Mesenteric fat pad (tissue), 1 donor: ENCODE results near the gene TEX14. TPM values are rescaled to one million over a fixed set of nuclear protein-coding genes. Genes with fewer than 3 reads are reported as not detected.
A peak's percentile ranks its signal among the peaks of the same experiment; 100 is the strongest.

Source experiments
- DNase-seq: peaks from one replicate; pipeline ENCODE4 v3.0.0-alpha.2; 2020; ENCODE audit warnings: low spot score
- long read RNA-seq: library from polyadenylated mRNA; unstranded; transcript quantifications from one replicate; pipeline ENCODE4 v2.0.0, GENCODE V29; 2020
- total RNA-seq: library from RNA; stranded (reverse); fragmentation: NEBNext Ultra II Directional; extraction: Animal tissue kit (Norgen Biotek cat#: 25700); gene quantifications from one replicate; pipeline ENCODE4 v1.2.1, GENCODE V29; 2021
- donor health status: DM: yes; HTN: yes; CAD: no.

TEX14 gene, protein sequence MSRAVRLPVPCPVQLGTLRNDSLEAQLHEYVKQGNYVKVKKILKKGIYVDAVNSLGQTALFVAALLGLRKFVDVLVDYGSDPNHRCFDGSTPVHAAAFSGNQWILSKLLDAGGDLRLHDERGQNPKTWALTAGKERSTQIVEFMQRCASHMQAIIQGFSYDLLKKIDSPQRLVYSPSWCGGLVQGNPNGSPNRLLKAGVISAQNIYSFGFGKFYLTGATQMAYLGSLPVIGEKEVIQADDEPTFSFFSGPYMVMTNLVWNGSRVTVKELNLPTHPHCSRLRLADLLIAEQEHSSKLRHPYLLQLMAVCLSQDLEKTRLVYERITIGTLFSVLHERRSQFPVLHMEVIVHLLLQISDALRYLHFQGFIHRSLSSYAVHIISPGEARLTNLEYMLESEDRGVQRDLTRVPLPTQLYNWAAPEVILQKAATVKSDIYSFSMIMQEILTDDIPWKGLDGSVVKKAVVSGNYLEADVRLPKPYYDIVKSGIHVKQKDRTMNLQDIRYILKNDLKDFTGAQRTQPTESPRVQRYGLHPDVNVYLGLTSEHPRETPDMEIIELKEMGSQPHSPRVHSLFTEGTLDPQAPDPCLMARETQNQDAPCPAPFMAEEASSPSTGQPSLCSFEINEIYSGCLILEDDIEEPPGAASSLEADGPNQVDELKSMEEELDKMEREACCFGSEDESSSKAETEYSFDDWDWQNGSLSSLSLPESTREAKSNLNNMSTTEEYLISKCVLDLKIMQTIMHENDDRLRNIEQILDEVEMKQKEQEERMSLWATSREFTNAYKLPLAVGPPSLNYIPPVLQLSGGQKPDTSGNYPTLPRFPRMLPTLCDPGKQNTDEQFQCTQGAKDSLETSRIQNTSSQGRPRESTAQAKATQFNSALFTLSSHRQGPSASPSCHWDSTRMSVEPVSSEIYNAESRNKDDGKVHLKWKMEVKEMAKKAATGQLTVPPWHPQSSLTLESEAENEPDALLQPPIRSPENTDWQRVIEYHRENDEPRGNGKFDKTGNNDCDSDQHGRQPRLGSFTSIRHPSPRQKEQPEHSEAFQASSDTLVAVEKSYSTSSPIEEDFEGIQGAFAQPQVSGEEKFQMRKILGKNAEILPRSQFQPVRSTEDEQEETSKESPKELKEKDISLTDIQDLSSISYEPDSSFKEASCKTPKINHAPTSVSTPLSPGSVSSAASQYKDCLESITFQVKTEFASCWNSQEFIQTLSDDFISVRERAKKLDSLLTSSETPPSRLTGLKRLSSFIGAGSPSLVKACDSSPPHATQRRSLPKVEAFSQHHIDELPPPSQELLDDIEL (N-terminal part only)
- total RNA-seq = 0.10 TPM
- long read RNA-seq = 0 reads

DNA sequence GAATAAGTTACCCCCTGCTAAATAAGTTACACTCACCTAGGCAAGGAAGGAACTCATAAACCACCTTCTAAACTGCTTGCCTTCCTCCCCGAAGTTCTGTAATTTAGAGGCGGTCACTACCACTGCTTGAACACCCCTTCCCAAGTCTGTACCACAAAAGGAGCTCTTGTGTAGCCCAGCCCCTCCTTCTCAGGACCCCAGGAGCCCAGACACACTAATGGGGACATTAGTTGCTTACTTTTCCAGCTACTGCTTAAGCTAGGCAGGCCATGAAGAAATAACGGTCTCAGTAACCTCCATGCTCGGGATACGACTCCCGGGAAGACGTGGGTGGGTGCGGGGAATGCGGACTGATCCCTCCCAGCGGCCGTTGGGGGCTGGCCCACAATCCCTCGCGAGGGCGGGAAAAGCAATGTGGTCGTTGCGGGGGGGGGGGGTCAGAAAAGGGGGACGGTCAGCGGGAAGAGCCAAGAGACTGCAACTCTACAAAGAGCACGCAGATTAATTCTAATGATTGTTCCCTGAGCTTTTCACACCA, at the start of gene TEX14:
TSS of gene TEX14 (minus strand) at position 345 of the 538 bp plus-strand sequence. CDS start 40,044 bp downstream, outside the sequence.
- peak; percentile 33 for DNase-seq

DNA sequence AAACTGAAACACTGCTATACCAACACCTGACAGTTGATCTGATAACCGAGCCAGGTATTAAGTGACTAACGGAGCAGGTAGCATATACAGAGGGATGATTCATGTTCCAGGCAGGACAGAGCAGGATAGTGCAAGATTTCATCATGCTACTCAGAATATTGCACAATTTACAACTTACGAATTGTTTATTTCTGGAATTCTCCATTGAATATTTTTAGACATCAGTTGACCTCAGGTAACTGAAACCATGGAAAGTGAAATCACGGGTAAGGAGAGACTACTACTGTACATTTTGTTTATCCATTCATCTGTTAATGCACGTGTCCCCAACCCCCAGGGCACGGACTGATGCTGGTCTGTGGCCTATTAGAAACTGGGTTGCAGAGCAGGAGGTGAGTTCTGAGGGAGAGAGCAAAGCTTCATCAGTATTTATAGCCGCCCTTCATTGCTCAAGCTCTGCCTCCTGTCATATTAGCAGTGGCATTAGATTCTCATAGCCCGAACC, 49.3 kb upstream of the TEX14 start:
- DNase-seq = no peak

DNA sequence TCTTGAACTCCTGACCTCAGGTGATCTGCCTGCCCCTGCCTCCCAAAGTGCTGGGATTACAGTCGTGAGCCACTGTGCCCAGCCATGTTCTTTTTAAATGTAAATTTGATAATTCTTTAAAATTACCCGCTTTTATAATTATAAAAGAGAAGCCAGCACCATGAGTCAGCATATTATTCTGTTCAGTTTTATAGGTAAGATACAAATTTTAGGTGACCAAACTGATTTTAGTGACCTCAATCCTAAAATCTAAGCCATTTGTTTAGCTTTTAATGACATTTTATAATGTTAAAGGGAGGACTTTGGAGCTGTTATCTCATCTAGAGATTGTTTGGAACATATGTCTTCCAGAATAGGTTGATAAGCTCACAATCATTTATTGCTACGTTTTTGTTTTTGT, 43.0 kb upstream of the TEX14 start:
- no peak for DNase-seq

DNA sequence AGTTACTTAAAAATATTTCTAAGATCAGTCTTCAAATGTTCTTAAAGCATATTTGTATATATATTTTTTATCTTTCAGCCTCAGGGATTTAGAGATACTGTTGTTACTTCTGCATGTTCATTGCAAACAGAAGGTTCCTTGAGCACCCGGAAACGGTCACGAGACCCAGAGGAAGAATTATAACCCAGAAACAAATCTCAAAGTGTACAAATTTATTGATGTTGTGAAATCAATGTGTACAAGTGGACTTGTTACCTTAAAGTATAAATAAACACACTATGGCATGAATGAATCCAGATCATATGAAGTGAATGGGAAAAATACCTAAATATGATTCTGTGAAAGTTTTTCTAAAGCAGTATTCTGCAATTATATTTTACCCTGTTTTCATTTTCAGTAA, 42.2 kb upstream of the TEX14 start:
- no peak for DNase-seq

DNA sequence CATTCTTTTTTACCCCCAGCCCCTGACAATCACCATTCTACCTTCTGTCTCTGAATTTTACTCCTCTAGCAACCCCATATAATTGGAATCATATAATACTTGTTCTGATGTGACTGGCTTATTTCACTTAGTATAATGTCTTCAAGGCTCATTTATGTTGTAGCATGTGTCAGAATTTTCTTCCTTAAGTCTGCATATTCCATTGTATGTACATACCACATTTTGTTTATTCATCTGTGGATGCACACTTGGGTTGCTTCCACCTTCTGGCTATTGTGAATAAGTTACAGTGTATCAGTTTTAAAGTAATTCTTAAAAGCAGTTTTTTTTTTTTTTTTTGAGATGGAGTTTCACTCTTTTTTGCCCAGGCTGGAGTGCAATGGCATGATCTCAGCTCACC, 39.1 kb upstream of the TEX14 start:
- DNase-seq = no peak

DNA sequence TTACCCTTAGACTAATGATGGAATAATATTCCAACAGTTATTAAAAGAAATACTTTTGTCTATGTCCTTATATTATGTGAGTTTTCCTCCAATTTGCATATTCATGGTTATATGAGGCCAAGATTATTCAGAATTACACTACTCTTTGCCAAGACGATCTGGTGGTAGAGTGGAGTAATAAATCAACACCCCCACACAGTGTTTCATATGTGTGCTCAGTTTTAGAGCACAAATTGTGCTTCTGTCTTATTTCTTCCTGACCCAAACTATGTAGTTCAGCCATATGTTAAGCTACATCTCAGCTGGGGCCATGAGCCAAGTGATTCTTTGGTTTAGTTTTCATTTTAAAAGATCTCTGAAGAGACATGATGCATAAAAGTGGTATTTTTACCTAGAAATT, 37.0 kb upstream of the TEX14 start:
- DNase-seq = no peak

DNA sequence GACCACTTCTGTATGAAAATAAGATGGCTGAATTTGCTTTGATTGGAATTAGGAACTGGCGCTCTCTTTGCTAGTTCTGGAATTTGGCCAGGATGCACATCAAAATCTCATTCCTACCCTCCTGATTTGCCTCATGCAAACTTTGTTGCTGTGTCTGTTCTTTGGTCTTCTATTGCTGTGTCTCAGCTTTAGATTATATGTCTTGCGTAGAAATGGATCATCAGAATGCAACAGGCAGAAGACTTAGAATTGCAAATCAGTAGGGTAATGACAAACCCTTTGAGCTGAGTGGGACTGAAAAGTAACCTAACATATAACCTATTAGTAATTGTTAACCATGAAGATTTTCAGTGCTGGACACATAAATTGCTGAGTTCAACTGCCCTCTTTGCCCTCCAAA, 30.9 kb upstream of the TEX14 start:
- DNase-seq = no peak

DNA sequence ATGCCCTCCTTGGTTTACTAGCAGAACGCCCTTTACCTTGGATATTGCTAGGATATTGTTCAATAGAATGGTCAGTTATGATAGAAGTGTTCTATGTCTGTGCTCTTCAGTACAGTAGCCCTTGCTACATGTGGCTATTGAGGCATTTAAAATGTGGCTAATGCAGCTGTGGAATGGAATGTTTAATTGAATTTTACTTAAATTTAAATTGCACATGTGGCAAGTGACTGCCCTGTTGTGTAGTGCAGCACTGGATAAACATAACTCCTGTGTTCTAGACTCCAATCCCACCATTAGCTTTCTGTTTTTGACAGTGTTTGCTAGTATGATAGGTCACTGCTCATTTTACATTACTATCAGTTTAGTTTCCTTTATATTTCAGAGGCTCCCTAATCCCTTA, 30.4 kb upstream of the TEX14 start:
- no peak for DNase-seq

DNA sequence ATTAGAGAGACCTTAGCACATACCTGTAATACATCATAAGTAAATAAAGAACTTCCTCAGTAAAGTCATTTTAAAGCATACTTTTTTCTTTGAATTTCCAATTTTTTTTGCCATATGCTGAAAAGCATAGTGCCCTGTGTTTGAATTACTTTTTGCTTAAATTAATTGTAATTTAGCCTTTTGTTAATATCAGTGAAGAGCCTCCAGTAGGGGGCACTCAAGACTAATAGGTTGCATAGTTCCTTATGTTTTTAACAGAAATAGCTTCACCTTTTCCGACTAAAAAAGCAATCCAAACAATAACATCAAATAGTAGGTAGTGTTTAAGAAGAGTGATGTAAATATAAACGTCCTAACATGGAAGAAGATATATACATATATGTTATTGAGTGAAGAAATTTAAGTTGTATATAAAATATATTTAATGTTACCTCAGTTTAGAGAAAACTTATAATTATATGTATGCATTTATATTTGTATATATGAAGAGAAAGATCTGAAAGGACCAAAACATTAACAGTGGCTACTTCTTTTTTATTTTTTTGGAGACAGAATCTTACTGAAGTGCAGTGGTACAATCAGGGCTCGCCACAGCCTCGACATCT, 19.2 kb upstream of the TEX14 start:
- DNase-seq = no peak

DNA sequence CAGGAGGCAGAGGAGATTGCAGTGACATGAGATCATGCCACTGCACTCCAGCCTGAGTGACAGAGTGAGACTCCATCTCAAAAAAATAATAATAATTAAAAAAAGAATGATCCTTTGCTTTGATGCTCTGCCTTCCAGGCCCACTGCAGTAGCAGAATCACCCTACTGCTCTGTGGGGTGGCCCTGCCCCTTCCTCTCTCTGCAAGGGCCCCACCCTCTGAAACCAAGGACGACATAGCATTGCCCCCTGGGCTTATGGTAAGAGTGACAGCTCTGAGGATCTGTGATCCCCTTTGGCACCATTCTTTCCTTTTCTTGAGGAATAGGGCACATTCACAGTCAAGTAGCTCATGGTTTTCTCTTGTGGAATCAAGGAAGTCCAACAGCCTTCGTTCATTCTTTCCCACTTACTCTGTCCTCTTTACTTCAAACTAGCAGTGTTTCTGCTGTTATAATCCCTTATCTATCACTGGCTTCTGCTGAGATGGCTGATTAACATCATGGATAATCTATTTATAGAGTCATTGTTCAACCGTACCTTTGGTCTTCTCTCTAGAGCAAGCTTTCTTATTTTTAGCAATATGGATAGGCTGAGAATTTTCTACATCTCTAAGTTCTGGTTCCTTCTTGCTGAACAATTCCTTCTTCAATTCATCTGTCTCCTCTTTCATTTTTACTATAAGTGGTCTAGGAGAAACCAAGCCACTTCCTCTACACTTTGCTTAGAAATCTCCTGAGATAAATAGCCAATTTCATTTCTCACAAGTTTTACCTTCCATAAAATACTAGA, 14.7 kb upstream of the TEX14 start:
- no peak for DNase-seq

DNA sequence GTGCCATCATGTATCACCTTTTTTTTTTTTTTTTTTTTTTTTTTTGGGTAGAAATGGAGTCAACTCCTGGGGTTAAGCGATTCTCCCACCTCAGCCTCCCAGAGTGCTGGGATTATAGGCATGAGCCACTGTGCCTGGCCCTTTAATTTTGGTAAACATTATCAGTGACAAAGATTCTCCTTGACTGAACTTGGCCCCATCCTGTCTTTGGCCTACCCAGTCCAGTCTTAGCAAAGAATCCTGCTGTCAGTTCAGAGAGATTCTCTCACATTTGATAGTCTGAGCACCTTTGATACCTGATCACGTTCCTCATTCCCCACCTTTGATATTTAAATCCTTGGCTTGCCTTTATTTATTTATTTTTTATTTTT, 12.1 kb upstream of the TEX14 start:
- no peak for DNase-seq

DNA sequence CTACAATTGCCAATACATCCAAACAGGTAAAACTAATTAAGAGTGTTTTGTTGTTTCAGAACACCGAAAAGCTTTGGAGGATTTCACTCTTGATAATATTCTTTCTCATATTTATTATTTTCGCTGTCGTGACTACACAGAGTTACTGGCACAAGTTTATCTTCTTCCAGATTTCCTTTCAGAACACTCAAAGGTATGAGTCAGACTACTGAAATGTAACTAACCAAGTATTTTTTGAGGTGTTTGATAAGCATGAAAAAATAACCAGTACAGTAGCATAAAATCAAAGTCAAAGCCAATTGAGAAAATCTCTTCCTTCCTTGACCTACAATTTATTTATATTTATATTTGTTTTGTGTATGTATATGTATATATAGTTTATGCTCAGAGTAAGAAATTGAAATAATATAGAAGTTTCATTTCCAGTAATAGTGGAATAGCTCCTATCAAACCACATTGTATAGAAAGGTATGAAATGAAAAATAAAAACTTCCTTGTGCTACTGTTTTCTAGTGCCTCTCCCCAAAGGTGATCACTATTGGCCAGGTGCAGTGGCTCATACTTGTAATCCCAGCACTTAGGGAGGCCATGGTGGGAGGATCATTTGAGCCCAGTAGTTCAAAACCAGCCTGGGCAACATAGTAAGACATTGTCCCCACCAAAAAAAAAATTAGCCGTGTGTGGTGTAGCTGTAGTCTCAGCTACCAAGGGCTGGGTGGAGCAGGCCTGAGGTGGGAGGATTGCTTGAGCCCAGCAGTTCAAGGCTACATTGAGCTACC, 11.5 kb upstream of the TEX14 start:
- DNase-seq = no peak

DNA sequence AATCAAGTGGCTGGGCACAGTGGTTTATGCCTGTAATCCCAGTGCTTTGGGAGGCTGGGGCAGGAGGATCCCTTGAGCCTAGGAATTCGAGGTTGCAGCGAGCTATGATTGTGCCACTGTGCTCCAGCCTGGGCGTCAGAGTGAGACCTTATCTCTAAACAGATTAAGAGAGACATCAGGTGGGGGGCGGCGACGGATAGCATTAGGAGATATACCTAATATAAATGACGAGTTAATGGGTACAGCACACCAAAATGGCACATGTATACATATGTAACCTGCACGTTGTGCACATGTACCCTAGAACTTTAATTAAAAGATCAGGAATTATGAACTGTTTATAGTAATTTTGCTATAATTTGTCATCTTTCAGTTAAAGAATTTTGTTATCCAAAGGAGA, 10.9 kb upstream of the TEX14 start:
- no peak for DNase-seq

DNA sequence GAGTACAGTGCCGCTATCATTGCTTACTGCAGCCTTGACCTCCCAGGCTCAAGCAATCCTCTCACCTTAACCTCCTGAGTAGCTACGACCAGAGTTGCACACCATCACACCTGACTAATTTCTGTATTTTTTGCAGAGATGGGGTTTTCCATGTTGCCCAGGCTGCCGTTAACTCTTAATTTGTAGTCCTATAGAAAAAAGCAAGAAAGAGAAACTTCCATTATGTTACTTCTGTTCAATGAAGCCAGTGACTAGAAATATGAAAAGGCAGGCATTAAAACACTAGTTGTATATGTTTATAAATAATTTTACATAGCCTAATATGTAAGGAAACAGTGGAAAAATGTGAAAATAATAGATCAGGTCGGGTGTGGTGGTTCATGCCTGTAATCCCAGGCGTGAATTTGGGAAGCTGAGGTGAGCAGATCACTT, 10.2 kb upstream of the TEX14 start:
- DNase-seq = no peak

DNA sequence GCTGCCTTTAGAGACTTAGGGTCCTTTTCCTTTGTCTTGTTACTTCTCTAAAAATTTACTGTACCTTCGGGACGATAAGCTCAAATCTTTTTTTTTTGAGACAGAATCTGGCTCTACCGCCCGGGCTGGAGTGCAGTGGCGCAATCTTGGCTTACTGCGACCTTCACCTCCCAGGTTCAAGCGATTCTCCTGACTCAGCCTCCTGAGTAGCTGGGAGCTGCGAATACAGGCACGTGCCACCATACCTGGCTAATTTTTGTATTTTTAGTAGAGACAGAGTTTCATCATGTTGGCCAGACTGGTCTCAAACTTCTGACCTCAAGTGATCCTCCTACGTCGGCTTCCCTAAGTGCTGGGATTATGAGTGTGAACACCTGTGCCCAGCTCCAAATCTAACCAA, 7.9 kb upstream of the TEX14 start:
- no peak for DNase-seq

DNA sequence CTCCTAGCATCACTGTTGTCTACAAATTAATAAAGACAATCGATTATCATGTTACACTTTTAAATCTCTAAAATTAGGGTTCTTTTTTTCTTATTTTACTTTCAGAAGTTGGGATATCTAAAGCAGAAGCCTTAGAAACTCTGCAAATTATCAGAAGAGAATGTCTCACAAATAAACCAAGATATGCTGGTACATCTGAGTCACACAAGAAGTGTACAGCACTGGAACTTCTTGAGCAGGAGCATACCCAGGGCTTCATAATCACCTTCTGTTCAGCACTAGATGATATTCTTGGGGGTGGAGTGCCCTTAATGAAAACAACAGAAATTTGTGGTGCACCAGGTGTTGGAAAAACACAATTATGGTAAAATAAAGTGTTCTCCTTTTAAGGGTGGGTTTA, 3.0 kb upstream of the TEX14 start:
- no peak for DNase-seq

DNA sequence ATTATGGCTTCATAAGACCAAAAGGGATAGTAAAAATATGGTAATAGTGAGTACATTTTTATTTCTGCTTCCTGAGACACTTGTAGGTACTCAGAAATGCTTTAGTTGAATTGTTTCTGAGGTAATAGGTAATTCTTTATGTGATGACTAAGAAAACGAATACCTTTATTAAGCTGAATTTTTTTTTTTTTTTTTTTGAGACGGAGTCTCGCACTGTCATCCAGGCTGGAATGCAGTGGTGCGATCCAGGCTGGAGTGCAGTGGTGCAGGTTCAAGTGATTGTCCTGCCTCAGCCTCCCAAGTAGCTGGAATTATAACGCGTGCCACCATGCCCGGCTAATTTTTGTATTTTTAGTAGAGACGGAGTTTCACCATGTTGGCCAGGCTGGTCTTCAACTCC, 2.5 kb upstream of the TEX14 start:
- no peak for DNase-seq

DNA sequence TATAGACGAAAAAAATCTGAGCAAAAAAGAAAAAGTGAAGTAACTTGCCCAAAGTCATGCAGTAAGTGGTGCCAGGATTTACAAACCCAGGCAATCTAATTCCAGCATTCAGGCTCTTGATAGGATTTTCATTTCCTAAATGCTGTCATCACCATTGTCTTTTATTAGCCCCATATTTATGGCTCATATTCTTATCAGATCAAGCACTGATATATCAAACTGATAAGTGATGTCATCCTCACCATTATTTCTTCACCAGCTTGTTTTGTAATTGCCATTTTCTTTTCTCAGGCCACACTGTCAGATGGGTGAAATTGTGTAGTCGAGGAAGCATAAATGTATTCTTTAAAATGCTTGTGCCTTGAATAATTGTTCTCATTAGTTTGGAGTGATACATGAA, 1.9 kb upstream of the TEX14 start:
- no peak for DNase-seq

DNA sequence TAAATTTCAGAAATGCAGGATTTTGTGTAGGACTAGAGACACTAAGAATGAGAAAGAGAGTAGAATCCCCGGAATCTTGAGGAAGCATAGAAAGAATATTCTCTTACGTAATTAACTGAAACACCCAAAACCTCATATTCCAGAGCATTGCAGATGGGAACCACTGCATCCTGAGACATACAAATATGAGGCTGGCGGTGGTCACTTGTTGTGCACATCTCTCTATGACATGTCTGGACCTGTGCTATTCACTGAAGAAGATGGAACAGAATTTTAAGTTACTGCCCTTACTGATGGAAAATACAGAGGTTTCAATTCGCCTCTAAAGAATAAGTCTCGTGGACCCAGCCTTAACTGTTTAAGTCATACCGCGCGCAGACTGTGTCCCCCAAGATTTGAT, 1.4 kb upstream of the TEX14 start:
- no peak for DNase-seq
